OCI-LY3 (cell line): ENCODE data around the gene PES1.

ENCODE experiments used
- EZH2phosphoT487 ChIP-seq: fragments of 200-600 bp; shearing (Covaris generic); IDR thresholded peaks from 2 replicates; pipeline ENCODE4 v1.6.1; 2018; ENCODE audit warnings: antibody characterized with exemption, mixed run types, low read depth
- TF ChIP-seq, protein P1 (sequence below): fragments of 200-600, 300-600 bp; sonication (generic); IDR thresholded peaks from 2 replicates; pipeline ENCODE4 v1.5.1; 2014; ENCODE audit warnings: antibody characterized with exemption, low read length, low read depth

GRCh38 chr22:30531651-30532608, 59.8 kb downstream of the PES1 start:
- TF ChIP-seq, protein P1, sequence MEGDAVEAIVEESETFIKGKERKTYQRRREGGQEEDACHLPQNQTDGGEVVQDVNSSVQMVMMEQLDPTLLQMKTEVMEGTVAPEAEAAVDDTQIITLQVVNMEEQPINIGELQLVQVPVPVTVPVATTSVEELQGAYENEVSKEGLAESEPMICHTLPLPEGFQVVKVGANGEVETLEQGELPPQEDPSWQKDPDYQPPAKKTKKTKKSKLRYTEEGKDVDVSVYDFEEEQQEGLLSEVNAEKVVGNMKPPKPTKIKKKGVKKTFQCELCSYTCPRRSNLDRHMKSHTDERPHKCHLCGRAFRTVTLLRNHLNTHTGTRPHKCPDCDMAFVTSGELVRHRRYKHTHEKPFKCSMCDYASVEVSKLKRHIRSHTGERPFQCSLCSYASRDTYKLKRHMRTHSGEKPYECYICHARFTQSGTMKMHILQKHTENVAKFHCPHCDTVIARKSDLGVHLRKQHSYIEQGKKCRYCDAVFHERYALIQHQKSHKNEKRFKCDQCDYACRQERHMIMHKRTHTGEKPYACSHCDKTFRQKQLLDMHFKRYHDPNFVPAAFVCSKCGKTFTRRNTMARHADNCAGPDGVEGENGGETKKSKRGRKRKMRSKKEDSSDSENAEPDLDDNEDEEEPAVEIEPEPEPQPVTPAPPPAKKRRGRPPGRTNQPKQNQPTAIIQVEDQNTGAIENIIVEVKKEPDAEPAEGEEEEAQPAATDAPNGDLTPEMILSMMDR, result no peak
- TF ChIP-seq EZH2phosphoT487, result no peak
